COLO668 (cell line): ENCODE measurements around the gene CCNE1.
"Not testable (repeated sequence)": the region's sequence is repeated elsewhere in the genome, so short reads cannot be mapped to it uniquely, and the experiment has no call there.

Experiments
- DNase-seq: peaks from one replicate; lab custom pipeline; 2025; ENCODE audit not compliant: unreplicated experiment; lab: John Stamatoyannopoulos, UW

Gene CCNE1

DNA sequence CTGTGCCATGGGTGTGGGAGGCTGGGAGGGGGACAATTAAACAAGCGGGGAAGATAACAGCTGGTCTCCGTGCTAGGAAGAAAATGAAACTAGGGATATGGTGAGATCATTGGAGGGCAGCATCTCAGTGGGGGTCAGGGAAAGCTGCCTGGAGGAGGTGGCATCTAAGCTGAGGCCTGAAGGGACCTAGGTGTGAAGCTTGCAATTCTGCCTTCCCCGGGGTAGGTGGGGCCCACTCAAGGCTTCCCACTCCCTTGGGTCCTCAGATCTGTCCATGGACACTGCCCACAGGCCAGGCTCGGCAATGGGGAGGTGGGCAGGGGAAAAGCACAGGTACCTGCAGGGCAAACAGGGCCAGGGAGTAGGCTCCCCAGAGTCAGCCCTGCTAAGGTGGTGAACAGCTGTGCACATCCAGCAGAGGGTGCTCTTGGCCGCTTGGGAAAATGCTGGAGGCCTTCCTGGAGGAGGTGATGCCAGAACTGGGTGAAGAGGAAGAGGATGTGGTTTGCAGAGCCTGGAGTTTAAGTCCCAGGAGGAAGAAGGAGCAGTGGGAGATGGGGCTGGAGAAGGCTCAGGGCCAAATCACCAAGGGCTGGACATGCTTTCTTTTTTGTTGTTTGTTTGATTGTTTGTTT lies 25.7 kb upstream of the CCNE1 start:
- no peak for DNase-seq

DNA sequence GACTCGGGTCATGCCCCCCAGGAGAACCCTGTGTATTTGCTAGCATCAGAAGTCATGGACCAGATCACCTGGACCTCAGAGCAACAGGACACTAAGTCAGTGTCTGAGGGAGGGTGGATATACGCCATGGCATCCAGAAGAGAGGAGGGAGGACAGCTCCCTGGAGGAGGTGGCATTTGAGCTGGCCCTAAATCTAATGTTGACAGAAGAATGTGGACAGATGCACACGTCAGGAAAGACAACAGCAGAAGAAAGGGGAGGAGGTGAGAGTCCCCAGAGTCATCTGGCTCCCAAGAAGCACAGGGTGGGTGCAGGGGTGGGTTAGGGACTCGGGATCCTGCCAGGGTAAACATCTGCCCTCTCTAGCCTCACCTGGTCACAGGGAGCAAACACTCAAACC lies 24.5 kb upstream of the CCNE1 start:
- DNase-seq = no peak

DNA sequence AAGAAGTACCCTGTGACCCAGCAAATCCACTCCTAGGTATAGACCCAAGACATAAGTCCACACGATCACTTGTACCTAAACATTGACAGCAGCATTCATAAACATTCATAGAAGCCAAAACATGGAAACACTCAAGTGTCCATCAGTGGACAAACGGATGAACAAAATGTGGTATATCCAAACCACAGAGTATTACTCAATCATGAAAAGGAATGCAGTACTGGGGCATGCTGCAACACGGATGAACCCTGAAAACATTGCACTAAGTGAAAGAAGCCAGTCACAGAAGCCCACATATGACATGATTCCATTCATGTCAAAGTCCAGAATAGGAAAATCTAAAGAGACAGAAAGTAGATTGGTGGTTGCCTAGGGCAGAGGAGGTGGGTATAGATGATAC lies 22.8 kb upstream of the CCNE1 start:
- no peak for DNase-seq

DNA sequence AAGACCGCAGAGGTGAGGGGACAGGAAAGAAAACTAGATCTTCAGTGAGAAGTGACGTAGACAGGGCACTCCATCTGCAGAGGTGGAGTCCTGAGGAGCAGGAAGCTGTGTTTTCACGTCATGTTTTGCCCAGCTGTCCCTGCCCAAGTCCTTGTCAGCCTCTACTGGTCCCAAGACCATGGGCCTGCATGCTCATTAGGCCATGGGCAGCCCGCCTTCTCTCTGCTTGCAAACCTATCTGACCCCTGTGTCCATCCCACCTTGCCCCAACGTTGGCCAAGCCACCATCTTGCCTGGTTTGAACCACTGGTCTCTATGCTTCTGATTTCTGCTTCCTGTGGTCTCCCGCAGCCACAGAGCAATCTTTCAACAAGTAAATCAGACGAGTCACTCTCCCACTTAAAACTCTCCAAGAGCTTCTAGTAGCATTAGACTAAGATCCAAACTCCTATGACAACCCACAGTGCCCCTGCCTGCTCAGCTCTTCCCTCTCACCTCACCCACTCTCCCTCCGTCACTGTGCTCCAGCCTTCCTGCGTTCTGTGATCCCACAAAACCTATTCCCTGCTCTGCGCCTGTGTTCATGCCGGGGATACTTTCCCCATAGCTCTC lies 18.6 kb upstream of the CCNE1 start:
- no peak for DNase-seq

DNA sequence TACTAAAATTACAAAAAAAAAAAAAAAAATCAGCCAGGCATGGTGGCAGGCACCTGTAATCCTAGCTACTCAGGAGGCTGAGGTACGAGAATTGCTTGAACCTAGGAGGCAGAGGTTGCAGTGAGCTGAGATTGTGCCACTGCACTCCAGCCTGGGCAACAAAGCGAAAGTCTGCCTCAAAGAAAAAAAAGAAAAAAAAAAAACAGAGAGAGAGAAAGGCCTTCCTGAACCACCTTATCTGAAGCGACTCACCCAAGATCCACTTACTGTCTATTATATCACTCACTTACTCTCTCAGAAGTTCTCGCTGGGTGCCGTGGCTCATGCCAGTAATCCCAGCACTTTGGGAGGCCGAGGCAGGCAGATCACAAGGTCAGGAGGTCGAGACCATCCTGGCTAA lies 17.3 kb upstream of the CCNE1 start:
- not testable (repeated sequence) for DNase-seq

DNA sequence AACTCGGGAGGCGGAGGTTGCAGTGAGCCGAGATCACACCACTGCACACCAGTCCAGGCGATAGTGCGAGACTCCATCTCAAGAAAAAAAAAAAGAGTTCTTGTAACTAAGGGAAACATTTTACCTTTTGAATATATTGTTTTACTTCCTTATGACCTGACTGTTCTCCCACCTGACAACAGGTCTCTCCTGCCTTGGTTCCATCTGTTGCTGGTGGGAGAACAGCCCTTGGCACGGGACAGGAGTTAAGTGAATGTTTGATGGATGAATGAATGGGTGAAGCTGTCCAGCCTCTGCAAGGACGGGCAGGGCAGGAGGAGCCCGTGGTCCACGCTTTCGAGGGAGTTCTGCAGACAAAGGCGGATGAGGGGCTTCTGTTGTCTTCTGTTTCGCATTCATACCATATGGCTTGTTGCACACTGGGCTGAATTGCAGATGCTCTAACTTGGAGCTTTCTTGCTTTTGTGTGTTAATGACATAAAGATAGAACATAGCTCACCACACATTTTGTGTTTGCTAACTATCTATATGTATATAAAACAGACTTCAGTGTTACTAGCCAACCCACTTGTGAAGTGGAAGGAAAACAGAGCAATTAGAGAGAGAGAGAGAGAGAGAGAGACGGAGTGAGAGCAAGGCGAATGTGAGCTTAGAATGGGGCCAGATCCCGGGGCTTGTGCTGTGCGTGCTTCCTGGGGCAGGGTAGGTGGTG lies 16.2 kb upstream of the CCNE1 start:
- DNase-seq = no peak

DNA sequence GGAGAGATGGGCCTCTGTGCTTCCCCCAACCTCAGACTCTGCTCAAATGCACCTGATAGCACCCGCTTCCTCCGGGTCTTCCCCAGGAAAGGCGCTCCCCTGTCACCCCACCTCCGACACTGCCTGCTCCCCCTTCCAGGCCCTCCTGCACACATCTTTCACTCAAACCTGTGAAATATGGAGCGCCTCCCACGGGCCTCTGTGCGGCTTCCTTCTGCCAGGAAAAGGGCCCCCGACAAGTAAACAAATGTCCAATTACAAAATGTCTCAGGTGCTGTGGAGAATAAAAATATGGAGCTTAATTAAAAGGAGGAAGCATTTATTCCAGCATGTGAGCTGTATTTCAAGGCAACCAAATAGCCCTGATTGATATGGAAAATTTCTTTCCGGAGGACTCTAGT lies 15.6 kb upstream of the CCNE1 start:
- DNase-seq = no peak

DNA sequence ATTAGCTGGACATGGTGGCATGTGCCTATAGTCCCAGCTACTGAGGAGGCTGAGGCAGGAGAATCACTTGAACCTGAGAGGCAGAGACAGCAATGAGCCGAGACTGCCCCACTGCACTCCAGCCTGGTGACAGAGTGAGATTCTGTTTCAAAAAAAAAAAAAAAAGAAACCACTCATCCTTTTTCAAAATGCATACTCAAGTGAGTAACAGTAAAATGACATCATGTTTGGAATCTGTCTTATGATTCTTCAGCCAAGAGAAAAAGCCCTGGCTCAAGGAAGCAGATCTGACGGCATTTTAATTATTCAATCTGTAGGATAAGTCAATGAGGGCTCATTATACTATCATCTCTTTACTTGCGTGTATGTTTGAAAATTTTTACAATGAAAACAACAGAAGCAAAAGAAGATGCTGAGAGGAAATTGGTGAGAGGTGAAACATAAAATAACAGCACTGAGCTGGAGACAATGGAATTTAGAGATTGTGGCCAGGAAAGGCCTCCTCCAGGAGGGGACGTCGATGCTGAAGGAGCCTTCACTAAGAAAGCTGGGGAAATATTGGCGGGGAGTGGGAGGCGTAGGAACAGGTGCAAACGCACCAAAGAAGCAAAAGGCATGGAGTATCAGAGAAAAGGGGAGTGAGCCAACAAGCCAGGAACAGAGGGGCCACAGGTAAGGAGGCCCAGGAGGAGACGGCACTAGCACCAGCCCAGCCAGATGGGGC lies 12.9 kb upstream of the CCNE1 start:
- DNase-seq = no peak

DNA sequence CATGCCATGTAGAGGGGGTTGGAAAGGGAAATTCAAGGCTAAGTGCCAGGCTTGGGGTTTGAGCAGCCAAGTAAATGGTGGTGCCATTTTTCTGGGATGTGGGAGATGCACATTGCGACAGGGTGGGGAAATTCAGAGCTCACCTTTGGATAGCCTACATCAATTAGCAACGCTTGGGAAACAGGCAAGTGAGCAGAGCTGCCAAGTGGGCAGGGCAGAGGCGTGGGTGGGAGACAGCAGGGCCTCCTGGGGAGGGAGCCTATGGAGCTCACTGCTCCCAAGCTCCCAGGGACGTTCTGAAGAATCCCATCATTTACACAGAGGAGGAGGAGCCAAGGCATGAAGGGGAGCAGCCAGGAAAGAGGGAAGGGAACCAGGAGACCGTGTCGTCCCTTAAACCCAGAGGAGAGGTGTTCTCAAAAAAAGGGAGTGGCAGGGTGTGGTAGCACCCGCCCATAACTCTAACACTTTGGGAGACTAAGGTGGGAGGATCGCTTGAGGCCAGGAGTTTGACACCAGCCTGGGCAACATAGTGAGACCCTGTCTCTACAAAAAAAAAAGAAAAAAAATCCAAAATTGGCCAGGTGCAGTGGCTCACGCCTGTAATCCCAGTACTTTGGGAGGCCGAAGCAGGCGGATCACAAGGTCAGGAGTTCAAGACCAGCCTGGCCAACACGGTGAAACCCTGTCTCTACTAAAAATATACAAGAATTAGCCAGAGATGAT lies 11.5 kb upstream of the CCNE1 start:
- no peak for DNase-seq

DNA sequence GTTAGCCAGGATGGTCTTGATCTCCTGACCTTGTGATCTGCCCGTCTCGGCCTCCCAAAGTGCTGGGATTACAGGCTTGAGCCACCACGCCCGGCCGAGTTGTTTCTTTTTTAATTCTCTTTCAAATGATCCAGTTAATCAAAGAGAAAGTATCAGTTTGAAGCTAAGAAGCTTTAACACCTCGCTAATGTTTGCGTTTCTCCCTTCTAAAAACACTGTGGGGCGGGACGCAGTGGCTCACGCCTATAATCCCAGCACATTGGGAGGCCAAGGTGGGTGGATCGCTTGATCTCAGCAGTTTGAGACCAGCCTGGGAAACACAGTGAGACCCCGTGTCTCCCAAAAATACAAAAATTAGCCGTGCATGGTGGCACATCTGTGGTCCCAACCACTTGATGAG lies 7.8 kb upstream of the CCNE1 start:
- DNase-seq = not testable (repeated sequence)

DNA sequence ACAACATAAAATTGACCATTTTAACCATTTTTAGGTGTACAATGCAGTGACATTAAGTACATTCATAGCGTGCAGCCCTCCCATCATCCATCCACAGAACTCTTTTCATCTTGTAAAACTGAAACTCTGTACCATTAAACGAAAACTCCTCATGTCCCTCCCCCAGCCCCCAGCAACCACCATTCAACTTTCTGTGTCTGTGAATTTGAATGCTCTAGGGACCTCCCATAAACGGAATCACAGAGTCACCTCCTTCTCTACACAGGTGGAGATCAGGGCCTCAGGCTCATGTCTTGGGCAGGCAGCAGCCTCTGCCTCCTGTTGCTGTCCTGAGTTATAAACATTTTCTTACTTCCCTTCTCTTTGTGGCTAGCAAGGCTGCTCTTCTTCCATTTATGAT lies 7.3 kb upstream of the CCNE1 start:
- no peak for DNase-seq

DNA sequence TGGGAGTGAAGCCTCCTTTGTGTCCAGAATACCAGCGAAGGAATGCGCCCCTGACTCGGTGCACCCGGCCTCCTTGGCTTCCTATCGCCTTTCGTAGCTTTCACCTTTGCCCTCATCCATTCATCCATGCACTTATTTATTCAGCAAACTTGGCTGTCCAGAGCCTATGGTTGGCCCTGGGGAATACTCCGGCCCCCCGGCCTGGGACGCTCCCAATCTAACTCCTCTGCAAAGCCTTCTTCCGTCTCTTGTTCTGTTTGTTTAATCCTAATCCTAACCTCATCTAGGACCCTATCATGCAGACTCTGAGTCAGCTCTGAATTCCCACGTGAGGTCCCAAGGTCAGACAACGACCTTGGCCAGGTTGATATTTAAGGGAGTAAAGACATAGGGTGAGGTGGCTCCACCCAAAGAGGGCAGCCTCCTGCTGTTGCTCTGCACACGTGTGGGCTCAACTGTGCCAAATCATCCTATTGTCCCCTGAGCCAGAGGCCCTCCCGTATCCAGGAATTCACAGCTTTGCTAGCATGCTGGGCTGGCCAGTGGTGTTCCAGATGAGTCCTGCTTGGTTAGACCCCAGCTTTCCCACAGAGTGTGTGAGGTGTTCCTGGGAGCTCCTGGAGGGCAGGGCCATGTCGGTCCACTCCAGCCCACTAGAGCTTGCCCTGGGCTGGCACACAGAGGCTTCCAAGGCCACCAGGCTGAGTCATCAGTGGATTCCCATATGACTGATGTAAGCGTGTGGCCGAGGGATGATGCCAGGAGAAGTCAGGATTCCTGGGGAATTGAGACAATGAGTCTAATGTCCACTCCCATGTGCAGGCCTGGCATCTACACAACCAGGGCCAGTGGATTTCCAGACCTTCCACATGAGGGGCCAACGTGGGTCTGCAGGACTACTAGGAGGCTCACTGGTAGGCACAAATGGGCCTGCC lies 6.5 kb upstream of the CCNE1 start:
- DNase-seq = no peak

DNA sequence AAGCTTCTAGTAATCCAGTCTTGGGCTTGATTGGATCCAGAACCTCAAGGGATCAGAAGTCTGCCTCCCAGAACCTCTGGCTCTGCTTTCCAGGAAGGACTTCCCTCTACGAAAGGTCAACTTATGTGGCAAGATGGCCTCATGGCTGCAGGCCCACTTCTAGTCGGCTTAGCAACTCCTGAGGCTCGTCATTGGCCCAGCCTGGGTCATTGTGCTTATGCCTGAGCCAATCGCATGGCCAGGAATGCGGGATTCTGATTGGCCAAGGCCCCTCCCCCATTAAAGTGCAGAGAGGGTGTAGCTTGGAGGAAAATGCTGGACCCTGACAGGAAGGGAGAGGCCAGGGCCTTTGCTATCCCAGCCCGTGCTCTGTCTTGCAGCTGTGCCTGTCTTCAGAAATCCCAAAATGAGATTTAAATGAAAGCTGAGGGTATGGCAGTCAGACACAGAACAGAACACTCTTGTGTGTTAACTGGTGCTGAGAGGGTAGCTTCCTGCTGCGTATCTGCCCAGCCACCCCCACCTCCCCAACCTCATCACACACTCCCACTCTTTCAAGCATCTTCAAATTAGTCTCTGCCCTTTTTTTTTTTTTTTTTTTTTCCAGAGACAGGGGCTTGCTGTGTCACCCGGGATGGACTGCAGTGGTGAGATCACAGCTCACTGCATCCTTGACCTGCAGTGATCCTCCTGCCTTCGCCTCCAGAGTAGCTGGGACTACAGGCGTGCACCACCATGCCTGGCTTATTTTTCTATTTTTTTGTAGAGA lies 5.5 kb upstream of the CCNE1 start:
- no peak for DNase-seq

DNA sequence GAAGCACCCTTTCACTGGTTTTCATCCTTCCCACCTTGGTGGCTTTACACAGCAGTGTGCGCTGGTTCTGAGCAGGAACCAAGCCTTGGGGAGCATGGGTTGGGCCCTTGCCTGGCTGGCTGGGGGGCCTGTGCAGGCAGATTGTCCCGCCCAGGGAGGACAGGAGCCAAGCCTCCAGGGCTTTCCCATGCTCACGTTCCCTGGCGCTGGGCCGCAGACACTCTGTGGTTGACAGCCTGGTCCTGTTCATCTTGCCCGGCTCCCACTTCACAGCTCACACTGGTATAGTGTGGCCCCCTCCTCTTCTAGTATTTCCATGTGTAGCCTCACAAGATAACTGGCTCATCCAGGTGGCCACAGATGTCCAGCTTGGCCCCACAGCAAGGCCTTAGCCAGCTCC lies 4.6 kb upstream of the CCNE1 start:
- DNase-seq = no peak

DNA sequence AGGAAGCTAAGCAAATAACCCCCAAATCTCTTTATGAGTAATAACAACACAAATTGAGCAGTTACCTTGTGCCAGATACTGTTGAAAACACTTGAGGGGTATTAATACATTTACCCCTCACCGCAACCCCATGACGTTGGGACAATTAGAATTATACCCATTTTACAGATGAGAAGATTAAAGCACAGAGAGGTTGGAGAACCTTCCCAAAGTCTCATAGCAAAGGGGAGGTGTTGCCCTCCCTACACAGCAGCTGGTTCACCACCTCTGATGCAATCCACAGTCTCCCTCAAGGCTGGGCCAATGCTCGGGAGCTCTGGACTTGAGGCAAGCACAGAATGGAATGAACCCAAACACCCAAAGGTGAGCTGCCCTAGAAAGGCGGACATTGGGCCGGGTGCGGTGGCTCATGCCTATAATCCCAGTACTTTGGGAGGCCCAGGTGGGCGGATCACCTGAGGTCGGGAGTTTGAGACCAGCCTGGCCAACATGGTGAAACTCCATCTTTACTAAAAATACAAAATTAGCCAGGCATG lies 3.9 kb upstream of the CCNE1 start:
- no peak for DNase-seq

DNA sequence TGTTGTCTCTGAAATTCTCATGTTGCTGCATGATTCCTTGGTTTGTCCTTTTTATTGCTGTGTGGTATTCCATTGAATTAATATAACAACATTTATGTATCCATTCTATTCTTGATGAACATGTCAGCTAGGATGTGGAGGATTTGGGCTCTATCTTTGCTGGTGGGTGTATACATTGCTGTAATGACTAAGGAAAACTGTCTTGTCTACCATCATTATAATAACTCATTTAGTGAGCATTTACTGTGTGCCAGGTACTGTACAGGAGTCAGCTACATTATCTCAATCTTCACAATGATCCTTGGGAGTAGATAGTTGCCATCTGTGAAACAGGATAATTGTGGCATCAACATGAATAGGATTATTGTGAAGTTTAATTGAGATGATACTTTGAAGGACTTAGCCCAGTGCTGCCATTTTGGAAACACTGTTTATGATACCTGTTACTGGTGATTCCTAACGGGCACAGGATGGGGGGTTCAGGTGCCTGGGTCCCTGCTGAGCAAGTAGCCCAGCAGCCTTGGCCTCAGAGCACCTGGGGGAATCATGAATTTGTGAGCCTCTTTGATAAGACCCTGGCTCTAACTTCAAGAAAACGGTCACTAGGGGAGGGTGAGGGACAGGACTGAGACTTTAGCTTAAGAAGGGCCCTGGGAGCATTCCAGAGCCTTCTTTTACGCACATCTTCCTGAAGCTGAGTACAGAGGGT lies 1.8 kb upstream of the CCNE1 start:
- DNase-seq = no peak

DNA sequence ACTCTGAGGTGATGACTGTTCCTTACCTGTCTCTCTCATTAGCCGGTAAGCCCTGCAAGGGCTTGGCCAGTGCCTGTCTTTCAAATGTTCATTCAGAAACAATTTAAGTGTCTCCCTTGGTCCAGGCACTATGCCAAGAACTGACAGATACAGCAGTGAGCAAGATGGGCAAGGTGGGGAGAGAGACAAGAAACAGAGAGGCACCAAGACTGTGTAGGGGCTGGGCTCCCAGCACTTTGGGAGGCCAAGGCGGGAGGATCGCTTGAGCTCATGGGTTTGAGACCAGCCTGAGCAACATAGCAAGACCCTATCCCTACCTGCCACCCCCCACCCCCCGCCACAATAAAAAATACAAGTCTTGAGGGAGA lies 1.3 kb upstream of the CCNE1 start:
- no peak for DNase-seq

DNA sequence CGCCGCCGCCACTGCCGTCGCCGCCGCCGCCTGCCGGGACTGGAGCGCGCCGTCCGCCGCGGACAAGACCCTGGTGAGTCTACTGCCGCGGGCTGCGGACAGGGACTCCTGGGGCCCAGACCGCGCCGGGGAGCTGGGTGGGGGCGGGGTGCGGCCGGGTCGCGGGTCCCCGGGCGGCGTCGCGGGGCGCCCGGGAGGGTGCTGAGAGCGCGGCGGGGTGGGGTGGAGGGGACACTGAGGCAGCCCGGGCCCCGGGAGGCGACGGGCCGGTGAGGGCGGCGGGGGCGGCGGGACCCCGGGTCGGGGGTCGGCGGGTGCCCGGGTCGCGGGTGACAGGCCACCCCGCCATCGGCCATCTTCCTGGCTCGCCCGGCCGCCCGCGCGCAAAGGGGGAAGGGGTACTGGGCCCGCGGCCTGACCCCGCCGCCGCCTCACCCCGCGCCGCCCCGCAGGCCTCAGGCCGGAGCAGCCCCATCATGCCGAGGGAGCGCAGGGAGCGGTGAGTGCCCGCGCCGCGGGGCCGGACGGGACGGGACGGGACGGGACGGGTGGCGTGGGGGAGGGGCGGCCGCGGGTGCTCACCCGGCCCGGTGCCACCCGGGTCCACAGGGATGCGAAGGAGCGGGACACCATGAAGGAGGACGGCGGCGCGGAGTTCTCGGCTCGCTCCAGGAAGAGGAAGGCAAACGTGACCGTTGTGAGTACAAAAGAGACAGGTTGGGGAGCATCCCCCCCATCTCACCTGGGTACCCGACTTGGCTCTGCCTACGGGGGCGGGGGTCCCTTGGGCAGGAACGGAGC lies 489 bp downstream of the CCNE1 start:
- peak; percentile 12 for DNase-seq
